GM18868 (cell line): ENCODE measurements around the gene KAZALD1.
A peak's percentile ranks its signal among the peaks of the same experiment; 100 is the strongest.

Experiments used
- ATAC-seq: cut with Tn5 transposase; IDR thresholded peaks from one replicate; pipeline ENCODE4 v1.9.1; 2021; ENCODE audit warnings: mild to moderate bottlenecking, moderate library complexity; ENCODE audit not compliant: unreplicated experiment

The KAZALD1 gene

GRCh38 chr10:101061624-101062231, at the start of gene KAZALD1:
TSS of gene KAZALD1 (plus strand) at chr10:101061989. CDS start at chr10:101062593, 604 bp downstream.
- peak; percentile 12 for ATAC-seq

GRCh38 chr10:101012525-101013364, 49.0 kb upstream of the KAZALD1 start:
- ATAC-seq = peak; percentile 85

- no peak for ATAC-seq
Observed at GRCh38 chr10:101013365-101013825, 48.4 kb upstream of the KAZALD1 start.

- ATAC-seq = no peak
Observed at GRCh38 chr10:101014230-101014884, 47.4 kb upstream of the KAZALD1 start.

GRCh38 chr10:101014966-101015581, 46.7 kb upstream of the KAZALD1 start:
- ATAC-seq = no peak

- no peak for ATAC-seq
Observed at GRCh38 chr10:101015582-101015973, 46.2 kb upstream of the KAZALD1 start.

GRCh38 chr10:101016814-101017213, 45.0 kb upstream of the KAZALD1 start:
- no peak for ATAC-seq

- no peak for ATAC-seq
Observed at GRCh38 chr10:101018118-101018599, 43.6 kb upstream of the KAZALD1 start.

GRCh38 chr10:101018600-101019439, 43.0 kb upstream of the KAZALD1 start:
- no peak for ATAC-seq

GRCh38 chr10:101019440-101019703, 42.4 kb upstream of the KAZALD1 start:
- ATAC-seq = no peak

GRCh38 chr10:101020427-101021075, 41.2 kb upstream of the KAZALD1 start:
- ATAC-seq = no peak

- ATAC-seq = no peak
Observed at GRCh38 chr10:101021239-101021638, 40.5 kb upstream of the KAZALD1 start.

- no peak for ATAC-seq
Observed at GRCh38 chr10:101021692-101022251, 40.0 kb upstream of the KAZALD1 start.

- ATAC-seq = no peak
Observed at GRCh38 chr10:101022967-101023705, 38.7 kb upstream of the KAZALD1 start.

GRCh38 chr10:101027106-101027720, 34.6 kb upstream of the KAZALD1 start:
- ATAC-seq = no peak

- no peak for ATAC-seq
Observed at GRCh38 chr10:101028446-101029337, 33.1 kb upstream of the KAZALD1 start.

GRCh38 chr10:101029520-101030295, 32.1 kb upstream of the KAZALD1 start:
- ATAC-seq = no peak
